PC-3 (cell line): Measurements from ENCODE around the gene KNL1. TPM values are rescaled to one million over a fixed set of nuclear protein-coding genes. Genes with fewer than 3 reads are reported as not detected.

Experiments used
- ATAC-seq: fragments of 200-7000 bp; cut with Tn5 transposase; 2 replicates; pipeline ENCODE4 v1.9.1; 2020; ENCODE audit warnings: mild to moderate bottlenecking, moderate library complexity
- BruUV-seq: library from RNA; stranded (reverse); fragments of 400-500 nt; replicated peaks from 2 replicates; lab custom pipeline; 2021; lab: Mats Ljungman, UMichigan
- CTCF ChIA-PET: fragments of 300-600 bp; sonication (Branson Sonifier 250); formaldehyde crosslinking; loops from one replicate; lab custom pipeline; 2022; ENCODE audit warnings: antibody characterized with exemption; lab: Charles Lee
- POLR2A ChIA-PET: fragments of 300-600 bp; sonication (Branson Sonifier 250); formaldehyde crosslinking; loops from one replicate; lab custom pipeline; 2022; ENCODE audit warnings: antibody characterized with exemption; ENCODE audit not compliant: unreplicated experiment; lab: Charles Lee
- DNase-seq: peaks from one replicate; pipeline ENCODE4 v3.0.0-alpha.2; 2015
- H2AFZ ChIP-seq: fragments of 300-600 bp; sonication (generic); 2 replicates; pipeline ENCODE4 v1.6.0; 2016; ENCODE audit warnings: antibody characterized with exemption, low read length
- H3F3A ChIP-seq: fragments of 300-600 bp; sonication (generic); one replicate; pipeline ENCODE4 v1.6.0; 2017; ENCODE audit warnings: antibody characterized with exemption, low read length, control low read depth, mild to moderate bottlenecking; ENCODE audit not compliant: unreplicated experiment
- H3K27ac ChIP-seq: fragments of 300-600 bp; sonication (generic); 2 replicates; pipeline ENCODE4 v1.5.1; 2016; ENCODE audit warnings: mild to moderate bottlenecking, low read length
- H3K27me3 ChIP-seq: fragments of 300-600 bp; sonication (generic); 2 replicates; pipeline ENCODE4 v1.6.1; 2016; ENCODE audit warnings: low read length, mixed read lengths
- H3K36me3 ChIP-seq: fragments of 300-600 bp; sonication (generic); 2 replicates; pipeline ENCODE4 v1.6.1; 2016; ENCODE audit warnings: low read depth, mixed run types, low read length, mixed read lengths
- H3K4me1 ChIP-seq: fragments of 300-600 bp; sonication (generic); 2 replicates; pipeline ENCODE4 v1.5.1; 2016; ENCODE audit warnings: low read length; ENCODE audit not compliant: insufficient read depth
- H3K4me2 ChIP-seq: fragments of 300-600 bp; sonication (generic); 2 replicates; pipeline ENCODE4 v1.6.0; 2016; ENCODE audit warnings: low read length
- H3K4me3 ChIP-seq: fragments of 300-600 bp; sonication (generic); 2 replicates; pipeline ENCODE4 v1.5.1; 2016; ENCODE audit warnings: mild to moderate bottlenecking, low read length, mixed read lengths
- H3K79me2 ChIP-seq: fragments of 300-600 bp; sonication (generic); 2 replicates; pipeline ENCODE4 v1.6.1; 2017; ENCODE audit warnings: low read length, mixed read lengths
- H3K9ac ChIP-seq: fragments of 300-600 bp; sonication (generic); 2 replicates; pipeline ENCODE4 v1.6.0; 2016; ENCODE audit warnings: mild to moderate bottlenecking, low read length
- H3K9me2 ChIP-seq: fragments of 300-600 bp; sonication (generic); replicated peaks from 2 replicates; pipeline ENCODE4 v1.6.1; 2016; ENCODE audit warnings: mixed run types, low read length, mixed read lengths
- H3K9me3 ChIP-seq: fragments of 300-600 bp; sonication (generic); 2 replicates; pipeline ENCODE4 v1.6.1; 2016; ENCODE audit warnings: low read length, mixed read lengths
- H4K20me1 ChIP-seq: fragments of 300-600 bp; sonication (generic); 2 replicates; pipeline ENCODE4 v1.6.1; 2016; ENCODE audit warnings: low read length, mixed read lengths
- CTCF ChIP-seq: fragments of 300-600 bp; sonication (generic); conservative IDR thresholded peaks from 2 replicates; pipeline ENCODE4 v1.5.1; 2017; ENCODE audit warnings: antibody characterized with exemption, low read depth, mild to moderate bottlenecking, low read length
- EZH2 ChIP-seq: fragments of 300-600 bp; sonication (generic); IDR thresholded peaks from one replicate; pipeline ENCODE4 v1.6.1; 2017; ENCODE audit warnings: antibody characterized with exemption, mild to moderate bottlenecking, low read length; ENCODE audit not compliant: unreplicated experiment
- EZH2phosphoT487 ChIP-seq: fragments of 300-600 bp; sonication (generic); IDR thresholded peaks from 2 replicates; pipeline ENCODE4 v1.6.1; 2018; ENCODE audit warnings: mild to moderate bottlenecking, antibody characterized with exemption, low read length, borderline replicate concordance
- intact Hi-C: fragments of 100-400 bp; cut with micrococcal nuclease; formaldehyde crosslinking; loops from 2 replicates; pipeline ENCODE4 v1.9.0; 2023
- total RNA-seq: library from RNA; depleted of rRNA; stranded (reverse); fragments of >200 nt; gene quantifications from 2 replicates; pipeline ENCODE4 v1.2.3, GENCODE V29; 2014

KNL1 gene
- total RNA-seq, 1 experiment from 2014 or later: 33.8 TPM

GRCh38 chr15:40593165-40593564, 884 bp upstream of the KNL1 start:
- Histone ChIP-seq H3K9ac (no peak overlapping the region), H3F3A (no peaks in the 10 kb centered on the region), H3K4me1 (peaks cover 14% of the 10 kb centered on the region; the same call in 1 of the 2 replicates), H4K20me1 (no peaks in the 10 kb centered on the region), H2AFZ (peak overlapping the region; percentile 45), H3K27me3 (no peaks in the 10 kb centered on the region), H3K36me3 (no peaks in the 10 kb centered on the region), H3K4me2 (peak overlapping the region; percentile 32), H3K4me3 (peak overlapping the region; percentile 32; the same call in 1 of the 2 replicates), H3K9me2 (no peaks in the 10 kb centered on the region), H3K9me3 (no peaks in the 10 kb centered on the region), H3K79me2 (peaks cover 41% of the 10 kb centered on the region), H3K27ac (no peak overlapping the region)
- DNase-seq (no peak), ATAC-seq (no peak)
- no TSS peak for BruUV-seq
- POLR2A ChIA-PET: no interaction called here
- TF ChIP-seq EZH2 (no peak), EZH2phosphoT487 (no peak), CTCF (no peak)
- CTCF ChIA-PET: no interaction called here
- intact Hi-C loops: loop anchor here (5.0 to 10.0 kb wide), 2 partner anchors 194 to 302 kb away; partner anchors contain the start of gene VPS18

- DNase-seq: peak; percentile 54
- CTCF ChIA-PET: no interaction called here
- peak overlapping the region; percentile 84 for H3K9ac ChIP-seq
- no peaks in the 10 kb centered on the region for H3K9me2 ChIP-seq
- TF ChIP-seq EZH2 (no peak), EZH2phosphoT487 (no peak), CTCF (no peak)
- no peaks in the 10 kb centered on the region for H3K9me3 ChIP-seq
- H3K27ac ChIP-seq: peak overlapping the region; percentile 85
- ATAC-seq: peak; percentile 71
- H3K79me2 ChIP-seq: peaks cover 53% of the 10 kb centered on the region
- peak overlapping the region; percentile 87 for H3K4me2 ChIP-seq
- H3K4me3 ChIP-seq: peak overlapping the region; percentile 98
- intact Hi-C loops: loop anchor here (2.0 to 10.0 kb wide), 4 partner anchors 84 to 300 kb away; partner anchors contain the start of genes RAD51 and VPS18
- H3K27me3 ChIP-seq: no peaks in the 10 kb centered on the region
- H4K20me1 ChIP-seq: no peaks in the 10 kb centered on the region
- POLR2A ChIA-PET: no interaction called here
- peaks cover 16% of the 10 kb centered on the region; the same call in 1 of the 2 replicates for H3K4me1 ChIP-seq
- BruUV-seq: no TSS peak
- H3K36me3 ChIP-seq: no peaks in the 10 kb centered on the region
- H3F3A ChIP-seq: no peaks in the 10 kb centered on the region
- H2AFZ ChIP-seq: peak overlapping the region; percentile 95
Observed at GRCh38 chr15:40594429-40594836, 384 bp downstream of the KNL1 start.

GRCh38 chr15:40595219-40595618, 1.2 kb downstream of the KNL1 start:
- no TSS peak for BruUV-seq
- ATAC-seq: no peak

More at GRCh38 chr15:40595219-40595618, 1.2 kb downstream of the KNL1 start:
- Histone ChIP-seq H3K27me3 (no peaks in the 10 kb centered on the region), H3K27ac (no peak overlapping the region), H3K4me2 (peak overlapping the region; percentile 87), H3F3A (no peaks in the 10 kb centered on the region), H3K36me3 (no peaks in the 10 kb centered on the region), H2AFZ (peak overlapping the region; percentile 95), H3K9ac (peak overlapping the region; percentile 84), H3K4me1 (peaks cover 13% of the 10 kb centered on the region; the same call in 1 of the 2 replicates), H3K79me2 (peaks cover 61% of the 10 kb centered on the region), H3K9me2 (no peaks in the 10 kb centered on the region), H4K20me1 (no peaks in the 10 kb centered on the region), H3K4me3 (peak overlapping the region; percentile 98), H3K9me3 (no peaks in the 10 kb centered on the region)
- intact Hi-C loops: loop anchor here (2.0 to 10.0 kb wide), 3 partner anchors 84 to 300 kb away; partner anchors contain the start of genes RAD51 and VPS18
- TF ChIP-seq CTCF (no peak), EZH2phosphoT487 (no peak), EZH2 (no peak)
- ChIA-PET CTCF (no interaction called here), POLR2A (no interaction called here)
- no peak for DNase-seq
